HepG2 (cell line): ENCODE measurements around the gene YIPF4. TPM values are rescaled to one million over a fixed set of nuclear protein-coding genes. Genes with fewer than 3 reads are reported as not detected.
A peak's percentile ranks its signal among the peaks of the same experiment; 100 is the strongest.

Experiments
- ATF3 ChIP-seq: sonication (generic); formaldehyde crosslinking; IDR thresholded peaks from 2 replicates; pipeline ENCODE4 v1.4.0; 2020; ENCODE audit warnings: missing genetic modification reagents
- BCL6 ChIP-seq: IDR thresholded peaks from 2 replicates; pipeline ENCODE4 v1.6.1; 2016; ENCODE audit warnings: missing genetic modification reagents, missing compliant biosample characterization
- CC2D1A ChIP-seq: sonication (generic); formaldehyde crosslinking; IDR thresholded peaks from 2 replicates; pipeline ENCODE4 v1.8.1; 2023; ENCODE audit warnings: mild to moderate bottlenecking, missing genetic modification reagents
- CCAR2 ChIP-seq: fragments of 200-400 bp; formaldehyde crosslinking; optimal IDR thresholded peaks from 2 replicates; pipeline ENCODE3; 2018; ENCODE audit warnings: low read depth, mild to moderate bottlenecking, low read length, moderate library complexity
- HOXD1 ChIP-seq: sonication (generic); formaldehyde crosslinking; IDR thresholded peaks from 2 replicates; pipeline ENCODE4 v1.5.0; 2020; ENCODE audit warnings: missing genetic modification reagents
- IKZF5 ChIP-seq: IDR thresholded peaks from 2 replicates; pipeline ENCODE4 v1.6.1; 2018; ENCODE audit warnings: missing genetic modification reagents, mild to moderate bottlenecking, missing compliant biosample characterization
- MAFK ChIP-seq, 2 experiments: IDR thresholded peaks in 1 of 2; conservative IDR thresholded peaks in 1 of 2; 2 replicates each; pipeline ENCODE4 v1.6.1; 2011; ENCODE audit warnings: improper control_type of control experiment in 2 of 2, low read length in 2 of 2
- NFIC ChIP-seq: IDR thresholded peaks from 2 replicates; pipeline ENCODE4 v1.6.1; 2012; ENCODE audit warnings: mild to moderate bottlenecking, low read length, inconsistent platforms
- PAWR ChIP-seq: sonication (generic); formaldehyde crosslinking; IDR thresholded peaks from 2 replicates; pipeline ENCODE4 v1.4.0; 2020; ENCODE audit warnings: missing genetic modification reagents, mild to moderate bottlenecking, borderline replicate concordance
- RBAK ChIP-seq: sonication (generic); formaldehyde crosslinking; IDR thresholded peaks from 2 replicates; pipeline ENCODE4 v1.5.1; 2020; ENCODE audit warnings: mild to moderate bottlenecking, missing genetic modification reagents
- SALL1 ChIP-seq: sonication (generic); formaldehyde crosslinking; IDR thresholded peaks from 2 replicates; pipeline ENCODE4 v1.8.0; 2022; ENCODE audit warnings: mild to moderate bottlenecking, missing genetic modification reagents
- SALL2 ChIP-seq: sonication (generic); formaldehyde crosslinking; IDR thresholded peaks from 2 replicates; pipeline ENCODE4 v1.8.1; 2023; ENCODE audit warnings: mild to moderate bottlenecking, missing genetic modification reagents, inconsistent platforms
- SMAD1 ChIP-seq: sonication (generic); formaldehyde crosslinking; IDR thresholded peaks from 2 replicates; pipeline ENCODE4 v1.4.0; 2020; ENCODE audit warnings: missing genetic modification reagents, low read depth, mild to moderate bottlenecking, borderline replicate concordance
- SNAPC4 ChIP-seq: sonication (generic); formaldehyde crosslinking; IDR thresholded peaks from 2 replicates; pipeline ENCODE4 v1.4.0; 2020; ENCODE audit warnings: mild to moderate bottlenecking, missing genetic modification reagents
- YEATS2 ChIP-seq: sonication (generic); formaldehyde crosslinking; IDR thresholded peaks from 2 replicates; pipeline ENCODE4 v1.4.0; 2020; ENCODE audit warnings: missing genetic modification reagents, borderline replicate concordance
- YY1 ChIP-seq: IDR thresholded peaks from 2 replicates; pipeline ENCODE4 v1.6.1; 2011; ENCODE audit warnings: low read length, low read depth, moderate library complexity, mild to moderate bottlenecking; ENCODE audit not compliant: insufficient read depth, insufficient replicate concordance
- ZNF143 ChIP-seq: sonication (generic); formaldehyde crosslinking; IDR thresholded peaks from 2 replicates; pipeline ENCODE4 v1.4.0; 2020; ENCODE audit warnings: missing genetic modification reagents
- ZNF335 ChIP-seq: sonication (generic); formaldehyde crosslinking; IDR thresholded peaks from 2 replicates; pipeline ENCODE4 v1.4.0; 2020; ENCODE audit warnings: missing genetic modification reagents
- ZNF589 ChIP-seq: sonication (generic); formaldehyde crosslinking; conservative IDR thresholded peaks from 2 replicates; pipeline ENCODE4 v1.8.0; 2022; ENCODE audit warnings: mild to moderate bottlenecking, moderate library complexity, missing genetic modification reagents
- ZNF644 ChIP-seq: IDR thresholded peaks from 2 replicates; pipeline ENCODE4 v1.6.1; 2016; ENCODE audit warnings: low read depth
- ZNF776 ChIP-seq: sonication (generic); formaldehyde crosslinking; IDR thresholded peaks from 2 replicates; pipeline ENCODE4 v1.4.0; 2020; ENCODE audit warnings: mild to moderate bottlenecking, missing genetic modification reagents
- ZNF792 ChIP-seq: IDR thresholded peaks from 2 replicates; pipeline ENCODE4 v1.6.1; 2016
- ZNF83 ChIP-seq: sonication (generic); formaldehyde crosslinking; IDR thresholded peaks from 2 replicates; pipeline ENCODE4 v1.4.0; 2020; ENCODE audit warnings: missing genetic modification reagents, mild to moderate bottlenecking, borderline replicate concordance
- ZNF878 ChIP-seq: sonication (generic); formaldehyde crosslinking; IDR thresholded peaks from 2 replicates; pipeline ENCODE4 v1.8.1; 2023; ENCODE audit warnings: mild to moderate bottlenecking, missing genetic modification reagents, moderate library complexity
- polyA plus RNA-seq, 8 experiments: library from polyadenylated mRNA; depleted of rRNA in 3 of 8; stranded (reverse) in 7 of 8; unstranded in 1 of 8; fragments of >200 nt; fragmentation: Illumina TruSeq in 4 of 8; extraction: Trizol in 4 of 8; gene quantifications; 2 replicates each; pipeline versions ENCODE4 v1.2.1 to v1.2.3, GENCODE V29; 2011 to 2016; ENCODE audit warnings: low read depth in 4 of 8, missing spikeins in 1 of 8, mixed read lengths in 1 of 8; ENCODE audit not compliant: insufficient read depth in 1 of 8
- total RNA-seq, 5 experiments: library from RNA; depleted of rRNA; stranded (reverse); fragments of >200 nt; fragmentation: Illumina TruSeq; extraction: Trizol; gene quantifications; 2 replicates each; pipeline ENCODE4 v1.2.3, GENCODE V29; 2016; ENCODE audit warnings: low read depth in 1 of 5

The YIPF4 gene
- total and polyA plus RNA-seq, 2 of the 13 experiments (the other 11 are each of a cell fraction or from before 2014, with no cell fraction given), result 19.0 to 43.9 TPM

GRCh38 chr2:32289165-32289999 is 11.7 kb downstream of the YIPF4 start (continued):
- no peak for TF ChIP-seq SMAD1 (CRISPR knock-in tag)
- peak; percentile 29; the same call in 1 of the 2 replicates for TF ChIP-seq YEATS2 (CRISPR knock-in tag)
- no peak; the same call in 1 of the 2 replicates for TF ChIP-seq ZNF335
- TF ChIP-seq NFIC, result peak; percentile 61; the same call in 1 of the 2 replicates
- no peak for TF ChIP-seq ZNF83 (CRISPR knock-in tag)
- no peak for TF ChIP-seq ZNF776 (CRISPR knock-in tag)
- TF ChIP-seq CCAR2, result no peak
- no peak for TF ChIP-seq PAWR (CRISPR knock-in tag)
- no peak for TF ChIP-seq IKZF5 (CRISPR knock-in tag)
- no peak for TF ChIP-seq YY1
- no peak for TF ChIP-seq SNAPC4
- no peak for TF ChIP-seq CC2D1A
- TF ChIP-seq MAFK (conservative IDR thresholded peaks at IDR 0.05 in 1 of 2, IDR thresholded peaks at IDR 0.05 in 1 of 2; ENCODE audit: low read length in 2 of 2), result no peak; a peak in 1 of 4 replicates
- peak; percentile 29; the same call in 1 of the 2 replicates for TF ChIP-seq SALL1 (CRISPR knock-in tag)
- no peak for TF ChIP-seq ZNF589 (CRISPR knock-in tag)
- peak; percentile 38; the same call in 1 of the 2 replicates for TF ChIP-seq BCL6 (CRISPR knock-in tag)
- TF ChIP-seq ZNF644 (CRISPR knock-in tag), result no peak
- TF ChIP-seq HOXD1 (CRISPR knock-in tag), result no peak
- TF ChIP-seq ZNF878, result no peak
- TF ChIP-seq ZNF792, result 0 out of 2 replicates have a peak, but pooled peaks have one; percentile 42
- TF ChIP-seq ZNF143 (CRISPR knock-in tag), result no peak
- TF ChIP-seq RBAK, result no peak
- peak; percentile 82; the same call in 1 of the 2 replicates for TF ChIP-seq ATF3
- no peak for TF ChIP-seq SALL2 (CRISPR knock-in tag)
